Erythroblast (primary cell): ENCODE results near the gene PRKCE.

Experiments used
- GATA1 ChIP-seq: IDR thresholded peaks from 2 replicates; pipeline ENCODE4 v1.6.1; 2011; ENCODE audit warnings: low read depth, mild to moderate bottlenecking, control low read depth, low read length, moderate library complexity
- POLR2A ChIP-seq: IDR thresholded peaks from 2 replicates; pipeline ENCODE4 v1.6.1; 2011; ENCODE audit warnings: mild to moderate bottlenecking, low read length

DNA sequence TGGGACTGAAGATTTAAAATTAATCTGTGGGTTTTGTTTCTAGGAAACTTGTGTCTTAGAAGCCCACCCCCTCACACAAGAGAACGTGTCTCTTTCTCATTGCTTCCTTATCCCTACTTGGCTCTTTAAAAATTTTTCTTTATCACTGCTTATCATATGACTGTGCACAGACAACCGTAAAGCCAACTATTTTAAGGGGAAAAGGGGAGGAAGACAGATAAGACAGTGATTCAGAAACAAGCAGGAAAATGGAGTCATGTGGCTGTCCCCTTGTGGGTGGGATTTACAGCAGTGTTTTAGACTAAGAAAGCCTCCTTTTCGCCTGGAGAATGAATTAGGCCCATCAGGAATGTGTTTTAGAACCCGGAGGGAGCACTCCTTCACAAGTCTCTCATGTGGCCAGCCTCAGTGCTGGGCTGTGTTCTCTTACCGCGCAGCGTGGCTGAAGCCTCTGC is 17.6 kb downstream of the PRKCE start:
- TF ChIP-seq POLR2A (no peak), GATA1 (no peak)
